ENCODE results near the gene DIAPH3. TPM values are rescaled to one million over a fixed set of nuclear protein-coding genes. Genes with fewer than 3 reads are reported as not detected.

DIAPH3 gene
- total and polyA plus RNA-seq, 2 of the 4 experiments (the other 2 are of a cell fraction): 8.9 to 9.3 TPM

- CTCF ChIA-PET: interaction anchor here (1.0 kb wide), 1 partner anchor 18 kb away, joined by 3 read pairs; no protein-coding TSS in a partner anchor
- Histone ChIP-seq H3K9me1 (ENCODE audit: insufficient read depth, low read length) (no peaks in the 10 kb centered on the region), H2BK20ac (ENCODE audit: low read depth, low read length) (no peak overlapping the region), H4K8ac (ENCODE audit: low read depth in 2 of 2, low read length in 2 of 2) (no peak overlapping the region), H3K79me1 (ENCODE audit: low read depth in 1 of 2, low read length in 2 of 2) (no peaks in the 10 kb centered on the region), H3K27me3 (ENCODE audit: control insufficient read depth, insufficient read depth, low read length) (peaks cover 10% of the 10 kb centered on the region), H2BK120ac (ENCODE audit: low read depth, low read length) (no peak overlapping the region), H3K4me1 (ENCODE audit: control insufficient read depth, insufficient read depth, low read length) (no peaks in the 10 kb centered on the region), H3K18ac (ENCODE audit: low read depth, low read length) (no peak overlapping the region), H3K23ac (ENCODE audit: low read depth, low read length) (no peak overlapping the region), H4K20me1 (ENCODE audit: insufficient read depth, low read length) (no peaks in the 10 kb centered on the region), H4K91ac (ENCODE audit: insufficient read depth, low read depth, low read length) (no peak overlapping the region), H3K4me3 (ENCODE audit: insufficient read depth, low read depth, low read length) (no peak overlapping the region), H3K27ac (ENCODE audit: insufficient read depth, low read length) (no peak overlapping the region), H2BK15ac (ENCODE audit: low read depth, low read length) (no peak overlapping the region), H3K4ac (ENCODE audit: low read depth, low read length) (no peak overlapping the region), H4K5ac (ENCODE audit: low read depth, low read length) (no peak overlapping the region), H3K9ac (ENCODE audit: low read depth, low read length) (no peak overlapping the region), H3K4me2 (ENCODE audit: low read depth, low read length) (no peak overlapping the region), H3K36me3 (ENCODE audit: control insufficient read depth, insufficient read depth, low read length) (no peaks in the 10 kb centered on the region), H2AK5ac (ENCODE audit: low read depth, low read length) (no peak overlapping the region), H3K56ac (ENCODE audit: extremely low read depth, insufficient read depth, low read length) (no peak overlapping the region), H3K14ac (replicated peaks; ENCODE audit: low read depth, low read length) (no peak overlapping the region), H2BK5ac (ENCODE audit: low read depth, low read length, poor library complexity, severe bottlenecking) (no peak overlapping the region), H3K9me3 (ENCODE audit: control insufficient read depth, insufficient read depth, low read length) (no peaks in the 10 kb centered on the region), H2AFZ (replicated peaks; ENCODE audit: low read length, poor library complexity) (no peak overlapping the region), H2AK9ac (replicated peaks; ENCODE audit: low read depth, low read length, poor library complexity) (no peak overlapping the region)
- ATAC-seq (ENCODE audit: low read depth): no peak
- BruUV-seq (replicated peaks): no TSS peak
- POLR2A ChIA-PET (ENCODE audit: unreplicated experiment): no interaction called here
- in situ Hi-C loops (cut with MboI; ENCODE audit: low sequenced_read_pairs): no loop called here
- intact Hi-C loops (cut with micrococcal nuclease): no loop called here
- WGBS, 2 experiments (ENCODE audit: extremely low coverage in 2 of 2, insufficient read length in 1 of 2): no CpG with 5 or more reads among the region's 1 CpG
- TF ChIP-seq RAD21 (IDR thresholded peaks at IDR 0.05; ENCODE audit: low read length) (no peak), FOS (IDR thresholded peaks at IDR 0.05; ENCODE audit: low read depth, low read length) (no peak), SMC3 (IDR thresholded peaks at IDR 0.05; ENCODE audit: low read depth, low read length) (no peak), RFX5 (IDR thresholded peaks at IDR 0.05; ENCODE audit: low read depth, low read length) (no peak), USF2 (IDR thresholded peaks at IDR 0.05; ENCODE audit: low read depth, low read length) (no peak), NFE2L2 (IDR thresholded peaks at IDR 0.05; ENCODE audit: low read depth, low read length) (no peak), CEBPB (IDR thresholded peaks at IDR 0.05; ENCODE audit: low read depth, low read length) (no peak), CHD1 (IDR thresholded peaks at IDR 0.05; ENCODE audit: low read depth, low read length) (no peak), MAFK (IDR thresholded peaks at IDR 0.05; ENCODE audit: low read depth, low read length) (no peak)
- TF ChIP-seq, protein P1, sequence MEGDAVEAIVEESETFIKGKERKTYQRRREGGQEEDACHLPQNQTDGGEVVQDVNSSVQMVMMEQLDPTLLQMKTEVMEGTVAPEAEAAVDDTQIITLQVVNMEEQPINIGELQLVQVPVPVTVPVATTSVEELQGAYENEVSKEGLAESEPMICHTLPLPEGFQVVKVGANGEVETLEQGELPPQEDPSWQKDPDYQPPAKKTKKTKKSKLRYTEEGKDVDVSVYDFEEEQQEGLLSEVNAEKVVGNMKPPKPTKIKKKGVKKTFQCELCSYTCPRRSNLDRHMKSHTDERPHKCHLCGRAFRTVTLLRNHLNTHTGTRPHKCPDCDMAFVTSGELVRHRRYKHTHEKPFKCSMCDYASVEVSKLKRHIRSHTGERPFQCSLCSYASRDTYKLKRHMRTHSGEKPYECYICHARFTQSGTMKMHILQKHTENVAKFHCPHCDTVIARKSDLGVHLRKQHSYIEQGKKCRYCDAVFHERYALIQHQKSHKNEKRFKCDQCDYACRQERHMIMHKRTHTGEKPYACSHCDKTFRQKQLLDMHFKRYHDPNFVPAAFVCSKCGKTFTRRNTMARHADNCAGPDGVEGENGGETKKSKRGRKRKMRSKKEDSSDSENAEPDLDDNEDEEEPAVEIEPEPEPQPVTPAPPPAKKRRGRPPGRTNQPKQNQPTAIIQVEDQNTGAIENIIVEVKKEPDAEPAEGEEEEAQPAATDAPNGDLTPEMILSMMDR (conservative IDR thresholded peaks at IDR 0.05; ENCODE audit: low read depth, low read length): no peak
- no peak for DNase-seq
- dilution Hi-C loops (cut with HindIII; ENCODE audit: low sequenced_read_pairs, unreplicated experiment): no loop called here
Observed at GRCh38 chr13:60213236-60213744, 49.6 kb upstream of the DIAPH3 start.
